Activated B cell treated with CpG ODN at 0.5 μM for 24 hours (primary cell): ENCODE data around the gene SMAGP. TPM values are rescaled to one million over a fixed set of nuclear protein-coding genes. Genes with fewer than 3 reads are reported as not detected.
"Not testable (repeated sequence)": the region's sequence is repeated elsewhere in the genome, so short reads cannot be mapped to it uniquely, and the experiment has no call there.

Experiments
- ATAC-seq: fragments of 200-7000 bp; cut with Tn5 transposase; one replicate; pipeline ENCODE4 v1.10.0; 2021; ENCODE audit warnings: low read depth, mild to moderate bottlenecking, moderate library complexity
- CTCF ChIA-PET: fragments of 350-600 bp; sonication (Branson Sonifier 250); formaldehyde crosslinking; loops from one replicate; lab custom pipeline; 2021; ENCODE audit warnings: antibody characterized with exemption; lab: Charles Lee
- POLR2A ChIA-PET: fragments of 350-600 bp; sonication (Branson Sonifier 250); formaldehyde crosslinking; loops from one replicate; lab custom pipeline; 2021; ENCODE audit warnings: antibody characterized with exemption; lab: Charles Lee
- DNase-seq: peaks from one replicate; pipeline ENCODE4 v3.0.0; 2022
- H3K27ac Mint-ChIP-seq: one replicate; pipeline ENCODE4 v1.8.0; 2020; ENCODE audit warnings: mixed read lengths
- H3K27me3 Mint-ChIP-seq: one replicate; pipeline ENCODE4 v1.8.0; 2021; ENCODE audit warnings: mixed read lengths
- H3K36me3 Mint-ChIP-seq: one replicate; pipeline ENCODE4 v1.8.0; 2021; ENCODE audit warnings: low read depth, mixed read lengths
- H3K4me1 Mint-ChIP-seq: one replicate; pipeline ENCODE4 v1.8.0; 2021; ENCODE audit warnings: mixed read lengths
- H3K4me3 Mint-ChIP-seq: one replicate; pipeline ENCODE4 v1.8.0; 2020; ENCODE audit warnings: mild to moderate bottlenecking, mixed read lengths
- H3K9me3 Mint-ChIP-seq: one replicate; pipeline ENCODE4 v1.8.0; 2020; ENCODE audit warnings: mixed read lengths
- CTCF ChIP-seq: fragments of 200-600 bp; IDR thresholded peaks from one replicate; pipeline ENCODE4 v1.8.0; 2022; ENCODE audit warnings: antibody characterized with exemption, mild to moderate bottlenecking
- intact Hi-C: fragments of 100-400 bp; cut with micrococcal nuclease; formaldehyde crosslinking; loops from one replicate; pipeline ENCODE4 v1.15.1; 2024
- total RNA-seq: library from RNA; stranded (reverse); gene quantifications from 2 replicates; pipeline ENCODE4 v1.2.3, GENCODE V29; 2022

Gene SMAGP
- 11.4 and 11.5 TPM in 2 replicates for total RNA-seq

DNA sequence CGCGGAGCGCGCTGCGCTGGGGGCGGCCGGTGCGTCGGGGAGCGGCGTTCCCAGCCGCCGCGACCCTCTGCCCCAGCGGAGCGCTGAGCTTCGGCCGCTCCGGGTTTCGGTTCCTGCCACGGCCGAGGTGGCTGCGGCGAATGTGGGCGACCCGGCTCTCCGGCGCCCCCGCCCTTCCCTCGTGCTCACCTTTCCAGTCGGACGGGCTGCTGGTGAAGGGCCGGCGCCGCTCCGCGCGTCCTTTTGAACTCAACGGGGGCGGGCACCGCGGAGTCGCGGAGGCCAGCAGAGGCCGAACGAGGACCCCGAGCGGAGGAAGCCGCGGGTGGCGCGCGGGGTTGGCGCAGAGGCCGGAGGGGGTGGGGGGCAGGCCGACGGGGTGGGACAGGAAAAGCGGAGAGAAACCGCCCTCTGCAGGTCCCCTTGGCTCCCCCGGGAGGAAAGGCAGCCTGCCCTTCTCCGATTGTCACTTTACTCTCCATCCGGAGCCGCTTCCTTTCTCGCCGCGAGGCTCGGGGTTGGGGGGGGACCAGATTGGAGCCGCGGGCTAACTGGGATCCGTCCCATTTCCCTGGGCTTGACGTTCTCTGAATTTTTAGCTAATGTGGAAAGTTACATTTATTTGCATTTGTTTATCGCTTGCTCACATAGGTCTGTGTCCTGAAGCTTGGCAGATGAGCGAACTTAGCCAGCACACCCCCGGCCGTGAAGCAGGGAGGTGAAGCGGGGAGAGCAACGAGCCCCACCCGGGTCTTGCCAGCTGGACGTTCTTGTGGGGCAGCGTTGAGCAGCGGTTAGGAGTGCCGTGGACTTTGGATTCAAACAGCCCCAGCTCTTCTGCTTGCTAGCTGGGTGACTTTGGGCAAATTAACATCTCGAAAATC is at the start of gene SMAGP:
SMAGP (minus strand) TSS at position 349 of the 884 bp plus-strand sequence. CDS start 1,137 bp downstream, outside the sequence.
- peak; percentile 69 for DNase-seq
- Mint-ChIP-seq H3K27me3 (no peaks in the 10 kb centered on the region), H3K9me3 (no peaks in the 10 kb centered on the region), H3K27ac (peak within 1 kb of the TSS; percentile 80), H3K4me3 (peak within 1 kb of the TSS; percentile 89), H3K36me3 (peaks cover 13% of the 10 kb centered on the region), H3K4me1 (peaks cover 26% of the 10 kb centered on the region)
- intact Hi-C loops, result loop anchor here (1.0 to 2.0 kb wide), 3 partner anchors 11 to 53 kb away; partner anchors contain the start of gene DAZAP2
- CTCF ChIA-PET, result interaction anchor here (0.8 to 2.7 kb wide), 10 partner anchors 8 to 79 kb away, joined by 3 to 53 read pairs (median 4); partner anchors contain the start of gene POU6F1
- TF ChIP-seq CTCF, result no peak
- POLR2A ChIA-PET, result interaction anchor here (0.6 to 2.7 kb wide), 17 partner anchors 21 to 506 kb away, joined by 3 to 26 read pairs (median 4); partner anchors contain the start of genes BIN2, DAZAP2 and GALNT6
- peak; percentile 73 for ATAC-seq

DNA sequence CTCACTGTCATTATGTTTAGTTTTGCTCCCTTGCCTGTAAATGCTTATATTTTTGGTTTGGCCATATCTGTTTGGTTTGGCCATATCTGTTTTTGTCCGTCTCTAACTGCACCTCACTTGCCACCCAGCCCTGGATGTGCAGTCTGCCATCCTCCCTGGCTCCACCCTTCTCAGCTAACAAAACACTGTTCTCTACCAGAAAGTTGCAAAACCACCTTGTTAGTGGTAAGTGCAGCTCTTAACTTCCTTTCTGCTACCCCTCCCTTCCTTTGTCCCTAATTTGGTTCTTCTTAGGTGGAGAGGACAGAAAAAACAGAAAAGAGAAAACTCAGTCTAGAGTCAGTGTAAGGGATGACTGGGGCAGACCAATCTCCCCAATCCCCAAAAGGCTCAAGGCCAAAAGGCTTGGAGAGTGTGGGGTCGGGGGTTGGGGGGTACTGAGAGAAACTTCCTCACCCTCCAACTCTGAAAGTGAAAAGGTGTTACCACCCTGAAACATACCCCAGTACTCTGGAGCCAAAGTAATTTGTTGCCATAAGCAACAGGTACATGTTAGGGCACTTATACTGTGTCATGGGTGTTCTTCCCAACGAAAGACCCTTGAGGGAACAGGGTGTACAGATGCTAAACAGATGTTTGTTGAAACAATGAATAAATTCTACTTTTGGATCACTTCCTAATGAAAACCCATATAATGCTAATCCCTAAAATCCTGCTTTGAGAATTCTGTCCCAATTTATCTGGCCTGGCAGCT is 48.8 kb upstream of the SMAGP start:
- no peaks in the 10 kb centered on the region for H3K27me3 Mint-ChIP-seq
- H3K4me3 Mint-ChIP-seq, result peak overlapping the region; percentile 61
- DNase-seq (no peak), ATAC-seq (peak; percentile 45)
- ChIA-PET POLR2A (interaction anchor here (0.6 to 1.5 kb wide), 6 partner anchors 17 to 732 kb away, joined by 3 to 5 read pairs (median 3); partner anchors contain the start of genes GALNT6 and NR4A1), CTCF (interaction anchor here (1.6 to 8.2 kb wide), 2 partner anchors 22 to 27 kb away, joined by 3 to 42 read pairs; no protein-coding TSS in a partner anchor)
- H3K9me3 Mint-ChIP-seq, result no peaks in the 10 kb centered on the region
- H3K27ac Mint-ChIP-seq, result peak overlapping the region; percentile 88
- H3K36me3 Mint-ChIP-seq, result peaks cover 11% of the 10 kb centered on the region
- TF ChIP-seq CTCF, result no peak
- intact Hi-C loops, result no loop called here
- peaks cover 73% of the 10 kb centered on the region for H3K4me1 Mint-ChIP-seq

DNA sequence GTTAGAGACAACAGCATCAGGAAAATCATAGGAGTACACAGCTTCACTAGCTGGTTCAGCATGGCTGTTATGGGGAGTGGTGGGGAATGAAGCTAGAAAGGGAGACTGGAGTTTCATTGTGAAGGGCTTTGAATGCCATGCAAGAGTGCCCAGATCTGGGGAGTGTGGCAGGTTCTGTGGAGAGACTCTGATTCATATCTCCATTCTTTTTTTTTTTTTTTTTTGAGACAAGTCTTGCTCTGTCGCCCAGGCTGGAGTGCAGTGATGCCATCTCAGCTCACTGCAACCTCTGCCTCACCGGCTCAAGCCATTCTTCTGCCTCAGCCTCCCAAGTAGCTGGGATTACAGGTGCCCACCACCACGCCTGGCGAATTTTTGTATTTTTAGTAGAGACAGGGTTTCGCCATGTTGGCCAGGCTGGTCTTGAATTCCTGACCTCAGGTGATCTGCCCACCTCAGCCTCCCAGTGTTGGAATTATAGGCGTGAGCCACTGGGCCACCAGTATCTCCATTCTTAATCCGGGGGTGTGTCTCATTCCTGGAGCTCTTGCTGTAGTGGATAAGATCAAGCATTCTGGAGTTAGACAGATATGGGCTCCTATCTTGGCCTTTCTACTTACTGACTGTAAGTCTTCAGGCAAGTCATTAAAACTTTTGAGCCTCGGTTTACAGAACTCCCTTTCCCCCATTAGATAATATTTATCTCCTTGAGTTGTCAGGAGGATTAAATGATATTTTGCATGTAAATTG is 48.0 kb upstream of the SMAGP start:
- H3K4me3 Mint-ChIP-seq, result peak overlapping the region; percentile 61
- H3K27ac Mint-ChIP-seq, result peak overlapping the region; percentile 88
- ChIA-PET POLR2A (interaction anchor here (1.0 to 1.2 kb wide), 6 partner anchors 23 to 733 kb away, joined by 3 to 5 read pairs (median 4); partner anchors contain the start of genes DAZAP2, GALNT6 and NR4A1), CTCF (interaction anchor here (1.6 to 8.2 kb wide), 2 partner anchors 23 to 26 kb away, joined by 3 to 42 read pairs; no protein-coding TSS in a partner anchor)
- intact Hi-C loops, H3K9me3 Mint-ChIP-seq, H3K27me3 Mint-ChIP-seq, DNase-seq: not testable (repeated sequence)
- H3K4me1 Mint-ChIP-seq, result peaks cover 66% of the 10 kb centered on the region
- ATAC-seq, result peak; percentile 51
- peaks cover 11% of the 10 kb centered on the region for H3K36me3 Mint-ChIP-seq

GRCh38 chr12:51311389-51311788 is 41.2 kb upstream of the SMAGP start:
- DNase-seq (no peak), ATAC-seq (no peak)
- Mint-ChIP-seq H3K9me3 (no peaks in the 10 kb centered on the region), H3K4me3 (no peak overlapping the region), H3K36me3 (peaks cover 45% of the 10 kb centered on the region), H3K27me3 (no peaks in the 10 kb centered on the region), H3K27ac (no peak overlapping the region), H3K4me1 (peaks cover 13% of the 10 kb centered on the region)
- intact Hi-C loops, result no loop called here
- TF ChIP-seq CTCF, result no peak
- POLR2A ChIA-PET, result no interaction called here
- CTCF ChIA-PET, result interaction anchor here (1.3 kb wide), 1 partner anchor 29 kb away, joined by 3 read pairs; no protein-coding TSS in a partner anchor
